Esophagus squamous epithelium (tissue), 5 donors: ENCODE measurements around the gene P3H2. TPM values are rescaled to one million over a fixed set of nuclear protein-coding genes. Genes with fewer than 3 reads are reported as not detected.

Experiments used
- DNase-seq: peaks from one replicate; lab custom pipeline; 2025; lab: John Stamatoyannopoulos, UW
- H3K27ac ChIP-seq, 4 donors: fragments of 200-600 bp; sonication (generic); one replicate each; pipeline ENCODE4 v1.5.1; 2016 to 2019; ENCODE audit warnings: mild to moderate bottlenecking in 1 of 4
- H3K27me3 ChIP-seq, 4 donors: fragments of 200-600 bp; sonication (generic); 1 replicate in 3 of 4; 2 replicates in 1 of 4; pipeline versions ENCODE4 v1.5.1 to v1.6.0; 2017 to 2021; ENCODE audit warnings: antibody characterized with exemption in 1 of 4
- H3K36me3 ChIP-seq, 3 donors: fragments of 200-600 bp; sonication (generic); one replicate each; pipeline ENCODE4 v1.5.1; 2016 to 2019
- H3K4me1 ChIP-seq, 3 donors: fragments of 200-600 bp; sonication (generic); one replicate each; pipeline ENCODE4 v1.5.1; 2017 to 2019
- H3K4me3 ChIP-seq, 4 donors: fragments of 200-600 bp; sonication (generic); 1 replicate in 3 of 4; 2 replicates in 1 of 4; pipeline ENCODE4 v1.5.1; 2016 to 2019; ENCODE audit warnings: mild to moderate bottlenecking in 2 of 4, moderate library complexity in 1 of 4
- H3K9me3 ChIP-seq, 3 donors: fragments of 200-600 bp; sonication (generic); one replicate each; pipeline ENCODE4 v1.5.1; 2016 to 2019
- CTCF ChIP-seq, 6 experiments: fragments of 450-650 bp in 4 of 6; fragments of 200-600 bp in 2 of 6; sonication (generic) in 2 of 6; IDR thresholded peaks; one replicate each; pipeline ENCODE4 v1.5.1; 2016 to 2019; ENCODE audit warnings: antibody characterized with exemption in 6 of 6, mild to moderate bottlenecking in 4 of 6, moderate library complexity in 4 of 6
- POLR2A ChIP-seq, 4 donors: fragments of 450-650 bp; IDR thresholded peaks; one replicate each; pipeline ENCODE4 v1.6.1; 2017; ENCODE audit warnings: antibody characterized with exemption in 4 of 4, mild to moderate bottlenecking in 4 of 4, moderate library complexity in 3 of 4
- WGBS, 2 donors: methylation state at CpG; one replicate each; pipeline ENCODE4 v1.1.5; 2018; 5-methylcytosine and 5-hydroxymethylcytosine counted together
- intact Hi-C: fragments of 100-400 bp; cut with DNase I; formaldehyde crosslinking; loops from one replicate; pipeline ENCODE4 v1.15.0; 2022
- total RNA-seq, 4 donors: library from RNA; depleted of rRNA; stranded (reverse); fragments of >200 nt; gene quantifications; one replicate each; pipeline ENCODE4 v1.1.0, GENCODE V29; 2016
- donor health status: DM: yes; HTN: yes; CAD: no.

Gene P3H2
- total RNA-seq, 4 donors from 2014 or later: 16.5 to 41.2 (median 34.0) TPM

- WGBS, 2 donors: 41 to 55% methylated on average over 14 of the region's 14 CpGs
These were observed 176.2 kb downstream of the P3H2 start for GRCh38 chr3:189944285-189945145.

DNA sequence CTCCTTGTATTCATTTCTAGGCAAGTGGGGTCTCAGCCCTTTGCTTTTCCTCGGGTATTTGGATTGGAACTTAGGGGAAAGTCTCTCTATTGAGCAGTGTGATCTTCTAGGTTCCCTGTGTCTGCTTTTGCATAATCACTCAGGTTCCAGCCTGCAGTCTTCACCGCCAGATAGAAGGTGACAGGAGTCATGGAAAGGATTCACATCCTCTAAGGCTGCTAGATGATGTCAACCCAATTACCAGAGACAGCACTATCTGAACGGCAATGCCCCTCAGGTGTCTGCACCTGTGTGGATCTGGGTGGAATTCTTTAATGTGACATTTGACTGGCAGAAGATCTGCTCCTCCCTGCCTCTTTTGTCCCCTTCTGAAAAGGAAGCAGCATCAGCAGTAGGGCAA lies 177.7 kb downstream of the P3H2 start:
- Histone ChIP-seq H3K36me3 (no peaks in the 10 kb centered on the region), H3K27me3 (no peaks in the 10 kb centered on the region), H3K27ac (peak overlapping the region; percentile 81 to 93 (median 89)), H3K9me3 (no peaks in the 10 kb centered on the region), H3K4me3 (no peak overlapping the region), H3K4me1 (peaks cover 18 to 72% (median 19%) of the 10 kb centered on the region in 3 donors)
- no peak for DNase-seq
- TF ChIP-seq CTCF (IDR thresholded peaks at IDR 0.05) (no peak), POLR2A (IDR thresholded peaks at IDR 0.05) (no peak)
- intact Hi-C loops: loop anchor here (10.0 kb wide), 1 partner anchor 148 kb away; no protein-coding TSS in a partner anchor
- WGBS, 2 donors: 50 to 80% methylated on average over 1 to 3 of the region's 3 CpGs

More at GRCh38 chr3:189944285-189945145, 176.2 kb downstream of the P3H2 start:
- Histone ChIP-seq H3K27me3 (no peaks in the 10 kb centered on the region), H3K4me1 (peaks cover 18 to 80% (median 18%) of the 10 kb centered on the region in 3 donors), H3K36me3 (no peaks in the 10 kb centered on the region), H3K27ac (peak overlapping the region; percentile 81 to 93 (median 89)), H3K9me3 (no peaks in the 10 kb centered on the region), H3K4me3 (peak overlapping the region in 2 of 4 donors; percentile 8 to 36)
- no peak for DNase-seq
- intact Hi-C loops: loop anchor here (10.0 kb wide), 1 partner anchor 150 kb away; no protein-coding TSS in a partner anchor
- TF ChIP-seq CTCF (IDR thresholded peaks at IDR 0.05): no peak
- peak in 1 of 4 donors; percentile 12 for TF ChIP-seq POLR2A (IDR thresholded peaks at IDR 0.05)

DNA sequence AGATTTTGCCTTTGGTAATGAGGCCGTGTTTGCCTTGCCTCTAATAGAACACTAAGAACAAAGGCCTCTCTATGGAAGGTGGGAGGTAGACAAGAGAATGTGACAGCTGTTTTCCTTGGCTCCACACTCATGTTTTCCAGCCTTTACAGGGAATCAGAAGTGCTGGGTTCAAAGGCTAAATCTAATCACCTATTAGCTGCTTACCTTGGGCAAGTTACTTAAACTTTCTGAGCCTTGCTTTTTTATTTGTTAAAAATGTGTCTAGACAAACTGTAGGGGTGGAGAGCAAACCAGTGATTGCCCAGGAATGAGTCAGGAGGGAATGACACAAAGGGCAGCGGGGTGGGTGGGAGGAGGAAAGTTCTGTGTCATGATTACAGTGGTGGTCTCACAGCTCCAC lies 179.0 kb downstream of the P3H2 start:
- Histone ChIP-seq H3K4me3 (no peak overlapping the region), H3K27me3 (no peaks in the 10 kb centered on the region), H3K27ac (peak overlapping the region; percentile 67 to 93 (median 86)), H3K9me3 (no peaks in the 10 kb centered on the region), H3K4me1 (peaks cover 23 to 73% (median 23%) of the 10 kb centered on the region in 3 donors), H3K36me3 (no peaks in the 10 kb centered on the region)
- TF ChIP-seq POLR2A (IDR thresholded peaks at IDR 0.05): no peak
- no peak for TF ChIP-seq CTCF (IDR thresholded peaks at IDR 0.05)
- WGBS, 2 donors: 25 to 33% methylated on average over 2 of the region's 2 CpGs
- intact Hi-C loops: loop anchor here (10.0 kb wide), 1 partner anchor 147 kb away; no protein-coding TSS in a partner anchor
- DNase-seq: no peak

DNA sequence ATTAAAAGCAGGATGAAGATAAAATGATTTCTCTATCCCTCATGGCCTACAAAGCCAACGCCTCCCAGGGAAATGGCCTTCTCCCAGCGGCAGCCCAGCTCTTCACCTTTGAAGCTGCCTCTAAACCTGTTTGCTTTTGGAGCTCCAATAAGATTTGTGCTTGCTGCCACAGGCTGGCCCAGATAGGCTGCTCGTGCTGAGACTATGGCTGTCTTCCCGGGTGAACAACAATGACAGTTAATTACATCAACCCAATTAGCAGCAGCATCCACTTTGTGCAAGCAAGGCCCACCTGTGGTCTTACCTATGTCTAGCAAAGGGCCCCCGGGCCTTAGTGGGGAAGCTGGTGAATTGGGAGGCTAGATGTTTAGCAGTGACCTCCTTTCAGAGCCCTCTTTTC lies 179.6 kb downstream of the P3H2 start:
- Histone ChIP-seq H3K27ac (peak overlapping the region; percentile 67 to 93 (median 86)), H3K4me3 (no peak overlapping the region), H3K9me3 (no peaks in the 10 kb centered on the region), H3K4me1 (peaks cover 23 to 78% (median 26%) of the 10 kb centered on the region in 3 donors), H3K27me3 (no peaks in the 10 kb centered on the region), H3K36me3 (no peaks in the 10 kb centered on the region)
- TF ChIP-seq POLR2A (IDR thresholded peaks at IDR 0.05) (no peak), CTCF (IDR thresholded peaks at IDR 0.05) (no peak)
- WGBS, 2 donors: 48 to 50% methylated on average over 5 of the region's 5 CpGs
- DNase-seq: no peak
- intact Hi-C loops: loop anchor here (10.0 kb wide), 1 partner anchor 146 kb away; no protein-coding TSS in a partner anchor
